Calu3 (cell line): ENCODE measurements around the gene MFAP3. TPM values are rescaled to one million over a fixed set of nuclear protein-coding genes. Genes with fewer than 3 reads are reported as not detected.

Experiments used
- BruUV-seq: library from RNA; stranded (reverse); fragments of 400-500 nt; replicated peaks from 2 replicates; lab custom pipeline; 2021; lab: Mats Ljungman, UMichigan
- CTCF ChIA-PET: fragments of 300-600 bp; sonication (Branson Sonifier 250); formaldehyde crosslinking; loops from one replicate; lab custom pipeline; 2022; ENCODE audit warnings: antibody characterized with exemption; lab: Charles Lee
- DNase-seq: peaks from one replicate; pipeline ENCODE4 v3.0.0; 2022
- H3K27ac Mint-ChIP-seq: one replicate; pipeline ENCODE4 v1.8.0; 2022; ENCODE audit warnings: mixed read lengths; ENCODE audit not compliant: unreplicated experiment
- H3K27me3 Mint-ChIP-seq: one replicate; pipeline ENCODE4 v1.8.0; 2022; ENCODE audit warnings: mixed read lengths; ENCODE audit not compliant: unreplicated experiment
- H3K36me3 Mint-ChIP-seq: one replicate; pipeline ENCODE4 v1.8.0; 2022; ENCODE audit warnings: mild to moderate bottlenecking, moderate library complexity, mixed read lengths; ENCODE audit not compliant: insufficient read depth, unreplicated experiment
- H3K4me1 Mint-ChIP-seq: one replicate; pipeline ENCODE4 v1.8.0; 2022; ENCODE audit warnings: mild to moderate bottlenecking, low read depth, mixed read lengths; ENCODE audit not compliant: unreplicated experiment
- H3K4me3 Mint-ChIP-seq: one replicate; pipeline ENCODE4 v1.8.0; 2022; ENCODE audit warnings: mild to moderate bottlenecking, low read depth, moderate library complexity, mixed read lengths; ENCODE audit not compliant: unreplicated experiment
- H3K9me3 Mint-ChIP-seq: one replicate; pipeline ENCODE4 v1.8.0; 2022; ENCODE audit warnings: low read depth, mixed read lengths; ENCODE audit not compliant: unreplicated experiment
- CTCF ChIP-seq: fragments of 200-600 bp; IDR thresholded peaks from one replicate; pipeline ENCODE4 v1.8.0; 2022; ENCODE audit warnings: antibody characterized with exemption; ENCODE audit not compliant: unreplicated experiment
- intact Hi-C: fragments of 100-400 bp; cut with micrococcal nuclease; formaldehyde crosslinking; loops from one replicate; pipeline ENCODE4 v1.10.0; 2022; ENCODE audit not compliant: unreplicated experiment
- total RNA-seq: library from RNA; stranded (reverse); gene quantifications from 2 replicates; pipeline ENCODE4 v1.2.3, GENCODE V29; 2022

The MFAP3 gene
- total RNA-seq, 1 experiment from 2014 or later = 39.3 TPM

GRCh38 chr5:154101184-154101583 is 62.4 kb downstream of the MFAP3 start:
- intact Hi-C loops = no loop called here
- DNase-seq = no peak
- no TSS peak for BruUV-seq
- no peaks in the 10 kb centered on the region for H3K9me3 Mint-ChIP-seq
- H3K36me3 Mint-ChIP-seq = no peaks in the 10 kb centered on the region
- no peak overlapping the region for H3K27ac Mint-ChIP-seq
- no peaks in the 10 kb centered on the region for H3K4me1 Mint-ChIP-seq
- TF ChIP-seq CTCF = no peak
- CTCF ChIA-PET = no interaction called here
- H3K27me3 Mint-ChIP-seq = peaks cover 72% of the 10 kb centered on the region
- no peak overlapping the region for H3K4me3 Mint-ChIP-seq

GRCh38 chr5:154103233-154103632 is 64.5 kb downstream of the MFAP3 start:
- no peaks in the 10 kb centered on the region for H3K36me3 Mint-ChIP-seq
- CTCF ChIA-PET = no interaction called here
- no peak for TF ChIP-seq CTCF
- intact Hi-C loops = no loop called here
- no TSS peak for BruUV-seq
- no peaks in the 10 kb centered on the region for H3K4me1 Mint-ChIP-seq
- H3K27ac Mint-ChIP-seq = no peak overlapping the region
- H3K4me3 Mint-ChIP-seq = no peak overlapping the region
- no peaks in the 10 kb centered on the region for H3K9me3 Mint-ChIP-seq
- H3K27me3 Mint-ChIP-seq = peaks cover 61% of the 10 kb centered on the region
- DNase-seq = no peak

Other genes with a start within 250 kb of the MFAP3 start
- 21.3 and 23.5 TPM in 2 replicates for gene FAM114A2, start 57 bp upstream of the MFAP3 start, total RNA-seq
- gene GALNT10, start 151.8 kb downstream of the MFAP3 start, total RNA-seq = 54.8 and 68.2 TPM in 2 replicates